ENCODE measurements around the gene PICALM. TPM values are rescaled to one million over a fixed set of nuclear protein-coding genes. Genes with fewer than 3 reads are reported as not detected.

Gene PICALM
- total RNA-seq (2014; rRNA removed; shearing (Covaris generic)), result 88.0 and 95.7 TPM in 2 replicates

GRCh38 chr11:86068951-86069407 is at the start of gene PICALM:
TSS of gene PICALM (minus strand) at chr11:86069084. CDS start at chr11:86068780, 304 bp downstream.

Other genes with a start within 250 kb of the PICALM start
- gene CCDC83, start 213.7 kb downstream of the PICALM start, total RNA-seq (2014; rRNA removed; shearing (Covaris generic)), result not detected in 2 replicates
- gene EED, start 175.7 kb upstream of the PICALM start, total RNA-seq (2014; rRNA removed; shearing (Covaris generic)), result 27.5 and 33.4 TPM in 2 replicates
- 33.2 and 34.5 TPM in 2 replicates for gene HIKESHI, start 233.2 kb upstream of the PICALM start, total RNA-seq (2014; rRNA removed; shearing (Covaris generic))

Data from A375 (cell line).